Endothelial cell of umbilical vein (primary cell): ENCODE data around the gene MOB3B. TPM values are rescaled to one million over a fixed set of nuclear protein-coding genes. Genes with fewer than 3 reads are reported as not detected.

Experiments
- BruUV-seq: library from RNA; stranded (reverse); fragments of 400-500 nt; replicated peaks from 2 replicates; lab custom pipeline; 2021; lab: Mats Ljungman, UMichigan
- CTCF ChIA-PET: fragments of 300-600, 350-600 bp; sonication (Branson Sonifier 250); formaldehyde crosslinking; loops from one replicate; lab custom pipeline; 2021; ENCODE audit warnings: antibody characterized with exemption, inconsistent platforms; lab: Charles Lee
- POLR2A ChIA-PET: fragments of 300-600, 350-600 bp; sonication (Branson Sonifier 250); formaldehyde crosslinking; loops from one replicate; lab custom pipeline; 2021; ENCODE audit warnings: antibody characterized with exemption, inconsistent platforms; lab: Charles Lee
- DNase-seq: peaks from one replicate; pipeline ENCODE4 v3.0.0-alpha.2; 2011; ENCODE audit warnings: low read depth, low spot score
- FAIRE-seq: peaks from 2 replicates; lab custom pipeline; 2011; peaks lifted over from hg19 to GRCh38; lab: Jason Lieb, UNC
- H2AFZ ChIP-seq: 2 replicates; pipeline ENCODE4 v1.6.0; 2012; ENCODE audit warnings: low read depth, low read length, control low read depth, inconsistent platforms
- H3K27ac ChIP-seq: 2 replicates; pipeline ENCODE4 v1.5.1; 2011; ENCODE audit warnings: low read depth, mild to moderate bottlenecking, control low read depth, low read length, moderate library complexity; ENCODE audit not compliant: insufficient read depth
- H3K27me3 ChIP-seq, 2 experiments: 2 replicates each; pipeline versions ENCODE4 v1.6.0 to v1.6.1; 2011; ENCODE audit warnings: low read length in 2 of 2, mixed read lengths in 1 of 2; ENCODE audit not compliant: control insufficient read depth in 2 of 2, insufficient read depth in 2 of 2
- H3K36me3 ChIP-seq, 2 experiments: 2 replicates in 1 of 2; 3 replicates in 1 of 2; pipeline ENCODE4 v1.5.1; 2011; ENCODE audit warnings: low read length in 2 of 2, mild to moderate bottlenecking in 1 of 2, moderate library complexity in 1 of 2; ENCODE audit not compliant: control insufficient read depth in 2 of 2, insufficient read depth in 2 of 2; ENCODE audit errors: extremely low read depth in 1 of 2
- H3K4me1 ChIP-seq: 3 replicates; pipeline ENCODE4 v1.5.1; 2011; ENCODE audit warnings: mild to moderate bottlenecking, low read length; ENCODE audit not compliant: control insufficient read depth, insufficient read depth; ENCODE audit errors: extremely low read depth
- H3K4me2 ChIP-seq: 2 replicates; pipeline ENCODE4 v1.6.1; 2011; ENCODE audit warnings: low read length, control low read depth, mixed read lengths; ENCODE audit not compliant: insufficient read depth
- H3K4me3 ChIP-seq, 3 experiments: fragments of 200-600 bp in 1 of 3; sonication (generic), shearing (Covaris generic) in 1 of 3; replicated peaks in 1 of 3; 2 replicates each; pipeline ENCODE4 v1.5.1; 2011 to 2016; ENCODE audit warnings: control low read depth in 3 of 3, low read length in 3 of 3, mild to moderate bottlenecking in 2 of 3, inconsistent platforms in 1 of 3, low read depth in 1 of 3, moderate library complexity in 1 of 3; ENCODE audit not compliant: insufficient read depth in 1 of 3
- H3K79me2 ChIP-seq: 2 replicates; pipeline ENCODE4 v1.6.0; 2012; ENCODE audit warnings: low read length, inconsistent platforms; ENCODE audit not compliant: control insufficient read depth, insufficient read depth
- H3K9ac ChIP-seq: replicated peaks from 2 replicates; pipeline ENCODE3; 2011; ENCODE audit warnings: low read length, control low read depth; ENCODE audit not compliant: insufficient read depth; ENCODE audit errors: extremely low read depth
- H3K9me1 ChIP-seq: replicated peaks from 3 replicates; pipeline ENCODE4 v1.6.0; 2011; ENCODE audit warnings: mild to moderate bottlenecking, low read length; ENCODE audit not compliant: control insufficient read depth, insufficient read depth; ENCODE audit errors: extremely low read depth
- H3K9me3 ChIP-seq: replicated peaks from 2 replicates; pipeline ENCODE4 v1.5.1; 2012; ENCODE audit warnings: low read length, inconsistent platforms; ENCODE audit not compliant: control insufficient read depth, insufficient read depth
- H4K20me1 ChIP-seq: replicated peaks from 2 replicates; pipeline ENCODE3; 2011; ENCODE audit warnings: mild to moderate bottlenecking, low read length; ENCODE audit not compliant: control insufficient read depth, insufficient read depth; ENCODE audit errors: extremely low read depth
- CTCF ChIP-seq, 2 donors: IDR thresholded peaks; 1 replicate in 1 of 2; 2 replicates in 1 of 2; pipeline ENCODE4 v1.5.1; 2011; ENCODE audit warnings: low read length in 2 of 2, mild to moderate bottlenecking in 2 of 2, moderate library complexity in 2 of 2, control low read depth in 1 of 2, inconsistent platforms in 1 of 2, low read depth in 1 of 2; ENCODE audit not compliant: insufficient read depth in 1 of 2; ENCODE audit errors: extremely low read depth in 1 of 2
- EZH2 ChIP-seq: IDR thresholded peaks from 2 replicates; pipeline ENCODE4 v1.6.1; 2012; ENCODE audit warnings: borderline replicate concordance, low read depth, mild to moderate bottlenecking, moderate library complexity, low read length, inconsistent platforms; ENCODE audit not compliant: severe bottlenecking
- GATA2 ChIP-seq: IDR thresholded peaks from 2 replicates; pipeline ENCODE4 v1.7.0; 2011; ENCODE audit warnings: low read depth, mild to moderate bottlenecking, moderate library complexity, mixed read lengths, low read length; ENCODE audit not compliant: insufficient read length, insufficient read depth
- JUN ChIP-seq: IDR thresholded peaks from 2 replicates; pipeline ENCODE4 v1.6.1; 2011; ENCODE audit warnings: borderline replicate concordance, low read depth; ENCODE audit not compliant: insufficient read length, insufficient read depth
- MAX ChIP-seq: IDR thresholded peaks from 2 replicates; pipeline ENCODE4 v1.6.1; 2011; ENCODE audit not compliant: insufficient read depth, insufficient read length
- POLR2A ChIP-seq: IDR thresholded peaks from 2 replicates; pipeline ENCODE4 v1.6.1; 2012; ENCODE audit warnings: low read depth, mild to moderate bottlenecking, control low read depth, low read length
- POLR2AphosphoS5 ChIP-seq: IDR thresholded peaks from 2 replicates; pipeline ENCODE4 v1.6.1; 2012; ENCODE audit warnings: low read depth, mild to moderate bottlenecking, control low read depth, low read length, moderate library complexity; ENCODE audit not compliant: insufficient read depth
- dilution Hi-C: fragments of 300-500 bp; cut with MboI; formaldehyde crosslinking; loops from one replicate; pipeline ENCODE4 v1.15.0; 2019; ENCODE audit warnings: low sequenced_read_pairs; ENCODE audit not compliant: extremely low pct_ligation_motif_present
- intact Hi-C: fragments of 100-400 bp; cut with micrococcal nuclease; formaldehyde crosslinking; loops from one replicate; pipeline ENCODE4 v1.10.0; 2022
- polyA plus RNA-seq, 4 experiments: library from polyadenylated mRNA; depleted of rRNA in 3 of 4; stranded (reverse) in 3 of 4; unstranded in 1 of 4; fragments of >200 nt; gene quantifications; 2 replicates each; pipeline versions ENCODE4 v1.2.1 to v1.2.3, GENCODE V29; 2011 to 2012; ENCODE audit warnings: missing spikeins in 1 of 4
- total RNA-seq: library from RNA; stranded (reverse); gene quantifications from 2 replicates; pipeline ENCODE4 v1.2.3, GENCODE V29; 2021

Gene MOB3B
- total and polyA plus RNA-seq, 2 donors (not counting 3 experiments of a cell fraction or from before 2014, with no cell fraction given), result 0.03 TPM; not detected in 1

- no peak overlapping the region for H3K27ac ChIP-seq
- no peaks in the 10 kb centered on the region for H3K4me1 ChIP-seq
- ChIA-PET CTCF (no interaction called here), POLR2A (no interaction called here)
- FAIRE-seq, result no peak
- no peak for TF ChIP-seq CTCF (IDR thresholded peaks at IDR 0.05; ENCODE audit: extremely low read depth in 1 of 2, insufficient read depth in 1 of 2, low read depth in 1 of 2, low read length in 2 of 2)
- no peak for TF ChIP-seq POLR2A
- TF ChIP-seq GATA2, result no peak
- no peak for TF ChIP-seq POLR2AphosphoS5
- TF ChIP-seq EZH2, result no peak
- TF ChIP-seq MAX, result no peak
- TF ChIP-seq JUN, result no peak
- no peaks in the 10 kb centered on the region for H3K9me3 ChIP-seq
- no peaks in the 10 kb centered on the region for H4K20me1 ChIP-seq
- H3K4me2 ChIP-seq, result no peak overlapping the region
- no peak overlapping the region for H2AFZ ChIP-seq
- H3K79me2 ChIP-seq, result no peaks in the 10 kb centered on the region
- H3K36me3 ChIP-seq, result no peaks in the 10 kb centered on the region
- no peak overlapping the region for H3K9ac ChIP-seq
- H3K27me3 ChIP-seq, result no peaks in the 10 kb centered on the region
- no peaks in the 10 kb centered on the region for H3K9me1 ChIP-seq
- dilution Hi-C loops, result no loop called here
- no TSS peak for BruUV-seq
- intact Hi-C loops, result no loop called here
- no peak overlapping the region for H3K4me3 ChIP-seq
- DNase-seq, result no peak
These were observed 117.5 kb downstream of the MOB3B start for GRCh38 chr9:27412081-27412480.
